NCI-H1105 treated with DMSO at 0.1 percent for 48 hours (cell line): Measurements from ENCODE around the gene PREX1.
A peak's percentile ranks its signal among the peaks of the same experiment; 100 is the strongest.

ENCODE experiments used
- DNase-seq: peaks from one replicate; lab custom pipeline; 2025; lab: John Stamatoyannopoulos, UW

PREX1 gene

GRCh38 chr20:48656661-48657211 lies 171.1 kb downstream of the PREX1 start:
- no peak for DNase-seq

GRCh38 chr20:48656137-48656536 lies 171.7 kb downstream of the PREX1 start:
- no peak for DNase-seq

GRCh38 chr20:48653706-48654051 lies 174.1 kb downstream of the PREX1 start:
- no peak for DNase-seq

GRCh38 chr20:48652961-48653705 lies 174.7 kb downstream of the PREX1 start:
- no peak for DNase-seq

GRCh38 chr20:48651960-48652359 lies 175.8 kb downstream of the PREX1 start:
- DNase-seq: no peak

- DNase-seq: no peak
These were observed 176.5 kb downstream of the PREX1 start for GRCh38 chr20:48651271-48651670.

- DNase-seq: no peak
These were observed 177.9 kb downstream of the PREX1 start for GRCh38 chr20:48649868-48650267.

GRCh38 chr20:48649104-48649626 lies 178.6 kb downstream of the PREX1 start:
- no peak for DNase-seq

- peak; percentile 13 for DNase-seq
These were observed 179.2 kb downstream of the PREX1 start for GRCh38 chr20:48648482-48649051.

- no peak for DNase-seq
These were observed 179.9 kb downstream of the PREX1 start for GRCh38 chr20:48647858-48648257.

- no peak for DNase-seq
These were observed 182.1 kb downstream of the PREX1 start for GRCh38 chr20:48645666-48646065.

GRCh38 chr20:48644286-48644828 lies 183.4 kb downstream of the PREX1 start:
- DNase-seq: no peak

- DNase-seq: no peak
These were observed 185.5 kb downstream of the PREX1 start for GRCh38 chr20:48642105-48642880.

- DNase-seq: no peak
These were observed 186.9 kb downstream of the PREX1 start for GRCh38 chr20:48640871-48641270.

GRCh38 chr20:48639899-48640298 lies 187.9 kb downstream of the PREX1 start:
- DNase-seq: no peak

- DNase-seq: no peak
These were observed 189.3 kb downstream of the PREX1 start for GRCh38 chr20:48638546-48638945.

- DNase-seq: no peak
These were observed 190.3 kb downstream of the PREX1 start for GRCh38 chr20:48637461-48637860.

GRCh38 chr20:48636301-48636700 lies 191.5 kb downstream of the PREX1 start:
- no peak for DNase-seq

- DNase-seq: peak; percentile 20
These were observed 192.0 kb downstream of the PREX1 start for GRCh38 chr20:48635791-48636267.

GRCh38 chr20:48635361-48635760 lies 192.4 kb downstream of the PREX1 start:
- no peak for DNase-seq

- DNase-seq: no peak
These were observed 193.2 kb downstream of the PREX1 start for GRCh38 chr20:48634641-48635040.

GRCh38 chr20:48633620-48634257 lies 194.1 kb downstream of the PREX1 start:
- no peak for DNase-seq
